ENCODE results near the gene LRRC8D.

LRRC8D gene

GRCh38 chr1:89908672-89909436 is 88.0 kb downstream of the LRRC8D start:
- peak; percentile 52 for ATAC-seq
- TF ChIP-seq PATZ1 (CRISPR knock-in tag; IDR thresholded peaks at IDR 0.05; ENCODE audit: borderline replicate concordance): no peak
- TF ChIP-seq CSDC2 (CRISPR knock-in tag; IDR thresholded peaks at IDR 0.05): no peak
- peak; percentile 96 for TF ChIP-seq ISL1 (CRISPR knock-in tag; IDR thresholded peaks at IDR 0.05)
- TF ChIP-seq CREB5 (CRISPR knock-in tag; IDR thresholded peaks at IDR 0.05; ENCODE audit: low read depth): no peak; the same call in 1 of the 2 replicates
- TF ChIP-seq SNAI2 (CRISPR knock-in tag; IDR thresholded peaks at IDR 0.05): no peak
- no peak for TF ChIP-seq PPARA (CRISPR knock-in tag; IDR thresholded peaks at IDR 0.05; ENCODE audit: borderline replicate concordance)
- peak; percentile 53; the same call in 1 of the 2 replicates for TF ChIP-seq GLIS3 (CRISPR knock-in tag; IDR thresholded peaks at IDR 0.05)
- peak; percentile 93 for TF ChIP-seq TCF4 (CRISPR knock-in tag; IDR thresholded peaks at IDR 0.05; ENCODE audit: borderline replicate concordance)
- TF ChIP-seq TOX (CRISPR knock-in tag; IDR thresholded peaks at IDR 0.05; ENCODE audit: borderline replicate concordance): peak; percentile 89
- peak; percentile 87 for TF ChIP-seq ZC3H10 (CRISPR knock-in tag; IDR thresholded peaks at IDR 0.05)
- TF ChIP-seq ZNF70 (CRISPR knock-in tag; IDR thresholded peaks at IDR 0.05): no peak
- no peak for TF ChIP-seq ARNTL (CRISPR knock-in tag; IDR thresholded peaks at IDR 0.05; ENCODE audit: borderline replicate concordance, low read depth)
- peak; percentile 86 for TF ChIP-seq TSHZ2 (CRISPR knock-in tag; IDR thresholded peaks at IDR 0.05)
- peak; percentile 21; the same call in 1 of the 2 replicates for TF ChIP-seq RARB (CRISPR knock-in tag; IDR thresholded peaks at IDR 0.05)
- peak; percentile 79; the same call in 1 of the 2 replicates for TF ChIP-seq CSRNP3 (CRISPR knock-in tag; IDR thresholded peaks at IDR 0.05)
- no peak for TF ChIP-seq ZFP30 (CRISPR knock-in tag; IDR thresholded peaks at IDR 0.05)

GRCh38 chr1:89910268-89910667 is 89.4 kb downstream of the LRRC8D start:
- TF ChIP-seq ZNF70 (CRISPR knock-in tag; IDR thresholded peaks at IDR 0.05) (no peak), ZFP3 (CRISPR knock-in tag; IDR thresholded peaks at IDR 0.05) (no peak), ARNTL (CRISPR knock-in tag; IDR thresholded peaks at IDR 0.05; ENCODE audit: borderline replicate concordance, low read depth) (no peak), POU6F1 (CRISPR knock-in tag; IDR thresholded peaks at IDR 0.05; ENCODE audit: borderline replicate concordance, low read depth) (no peak), CSDC2 (CRISPR knock-in tag; IDR thresholded peaks at IDR 0.05) (no peak), ZNF8 (CRISPR knock-in tag; IDR thresholded peaks at IDR 0.05) (no peak), BACH2 (CRISPR knock-in tag; IDR thresholded peaks at IDR 0.05; ENCODE audit: borderline replicate concordance) (no peak), TCF4 (CRISPR knock-in tag; IDR thresholded peaks at IDR 0.05; ENCODE audit: borderline replicate concordance) (no peak), GLIS3 (CRISPR knock-in tag; IDR thresholded peaks at IDR 0.05) (no peak), ESRRG (CRISPR knock-in tag; IDR thresholded peaks at IDR 0.05) (no peak), SNAI2 (CRISPR knock-in tag; IDR thresholded peaks at IDR 0.05) (no peak), RARB (CRISPR knock-in tag; IDR thresholded peaks at IDR 0.05) (no peak), CREB5 (CRISPR knock-in tag; IDR thresholded peaks at IDR 0.05; ENCODE audit: low read depth) (no peak), ZFP30 (CRISPR knock-in tag; IDR thresholded peaks at IDR 0.05) (no peak), TSHZ2 (CRISPR knock-in tag; IDR thresholded peaks at IDR 0.05) (no peak), ZNF565 (CRISPR knock-in tag; conservative IDR thresholded peaks at IDR 0.05; ENCODE audit: low read depth) (no peak)
- ATAC-seq: no peak

Data from SK-N-SH treated with all-trans-retinoic acid at 6 μM for 48 hours (cell line).